Measurements from ENCODE around the gene CRY2. TPM values are rescaled to one million over a fixed set of nuclear protein-coding genes. Genes with fewer than 3 reads are reported as not detected.

CRY2 gene
- polyA plus RNA-seq, 1 donor (not counting 4 experiments of a cell fraction or from before 2014, with no cell fraction given), result 7.9 TPM

- H3K4me2 ChIP-seq (ENCODE audit: control insufficient read depth, extremely low read depth, insufficient read depth, low read depth, low read length), result no peak overlapping the region
- dilution Hi-C loops (cut with MboI; ENCODE audit: extremely low pct_ligation_motif_present, low sequenced_read_pairs), result no loop called here
- no peak overlapping the region for H3K9ac ChIP-seq (ENCODE audit: control insufficient read depth, extremely low read depth, insufficient read depth, low read length)
- H3K9me3 ChIP-seq (ENCODE audit: control insufficient read depth, low read depth, low read length), result no peaks in the 10 kb centered on the region
- H4K20me1 ChIP-seq (ENCODE audit: control insufficient read depth, extremely low read depth, insufficient read depth, low read length), result no peaks in the 10 kb centered on the region
- H3K36me3 ChIP-seq (ENCODE audit: control insufficient read depth in 2 of 2, extremely low read depth in 1 of 2, insufficient read depth in 2 of 2, low read length in 2 of 2), result peaks cover 24 to 28% of the 10 kb centered on the region in 2 experiments
- no peak for TF ChIP-seq CTCF (optimal IDR thresholded peaks at IDR 0.05 in 1 of 3, IDR thresholded peaks at IDR 0.05 in 1 of 3, conservative IDR thresholded peaks at IDR 0.05 in 1 of 3; ENCODE audit: extremely low read depth in 1 of 3, insufficient read depth in 2 of 3, low read length in 3 of 3)
- no peak for TF ChIP-seq EZH2 (IDR thresholded peaks at IDR 0.05; ENCODE audit: low read length)
- H3K4me1 ChIP-seq (ENCODE audit: control insufficient read depth, extremely low read depth, insufficient read depth, low read length), result peaks cover 8% of the 10 kb centered on the region
- H3K27ac ChIP-seq (ENCODE audit: control insufficient read depth, insufficient read depth, low read length), result no peak overlapping the region
- H3K4me3 ChIP-seq (ENCODE audit: control insufficient read depth in 2 of 3, extremely low read depth in 1 of 3, insufficient read depth in 2 of 3, low read depth in 1 of 3, low read length in 3 of 3), result no peak overlapping the region
- FAIRE-seq, result no peak
- no peaks in the 10 kb centered on the region for H3K9me1 ChIP-seq (ENCODE audit: control insufficient read depth, extremely low read depth, insufficient read depth, low read length)
- H3K27me3 ChIP-seq (ENCODE audit: control insufficient read depth, extremely low read depth, insufficient read depth, low read length), result no peaks in the 10 kb centered on the region
- no peak overlapping the region for H2AFZ ChIP-seq (ENCODE audit: control insufficient read depth, low read length)
- H3K79me2 ChIP-seq (ENCODE audit: control insufficient read depth, insufficient read depth, low read length), result peaks cover 23% of the 10 kb centered on the region
- no peak for DNase-seq (ENCODE audit: low read depth, low spot score)
Observed at GRCh38 chr11:45913514-45913913, 66.2 kb downstream of the CRY2 start.

GRCh38 chr11:45913942-45914635 lies 66.8 kb downstream of the CRY2 start:
- H3K36me3 ChIP-seq (ENCODE audit: control insufficient read depth in 2 of 2, extremely low read depth in 1 of 2, insufficient read depth in 2 of 2, low read length in 2 of 2), result peaks cover 24% of the 10 kb centered on the region in 2 experiments
- no peak overlapping the region for H2AFZ ChIP-seq (ENCODE audit: control insufficient read depth, low read length)
- no peak overlapping the region for H3K4me2 ChIP-seq (ENCODE audit: control insufficient read depth, extremely low read depth, insufficient read depth, low read depth, low read length)
- no peaks in the 10 kb centered on the region for H3K9me3 ChIP-seq (ENCODE audit: control insufficient read depth, low read depth, low read length)
- no peak overlapping the region for H3K27ac ChIP-seq (ENCODE audit: control insufficient read depth, insufficient read depth, low read length)
- no peak overlapping the region for H3K9ac ChIP-seq (ENCODE audit: control insufficient read depth, extremely low read depth, insufficient read depth, low read length)
- H3K4me1 ChIP-seq (ENCODE audit: control insufficient read depth, extremely low read depth, insufficient read depth, low read length), result peaks cover 8% of the 10 kb centered on the region
- H3K79me2 ChIP-seq (ENCODE audit: control insufficient read depth, insufficient read depth, low read length), result peaks cover 23% of the 10 kb centered on the region
- peaks cover under 1% of the 10 kb centered on the region for H3K9me1 ChIP-seq (ENCODE audit: control insufficient read depth, extremely low read depth, insufficient read depth, low read length)
- no peak overlapping the region for H3K4me3 ChIP-seq (ENCODE audit: control insufficient read depth in 2 of 3, extremely low read depth in 1 of 3, insufficient read depth in 2 of 3, low read depth in 1 of 3, low read length in 3 of 3)
- no peak for TF ChIP-seq CTCF (optimal IDR thresholded peaks at IDR 0.05 in 1 of 3, IDR thresholded peaks at IDR 0.05 in 1 of 3, conservative IDR thresholded peaks at IDR 0.05 in 1 of 3; ENCODE audit: extremely low read depth in 1 of 3, insufficient read depth in 2 of 3, low read length in 3 of 3)
- TF ChIP-seq EZH2 (IDR thresholded peaks at IDR 0.05; ENCODE audit: low read length), result no peak
- DNase-seq (ENCODE audit: low read depth, low spot score) (no peak), FAIRE-seq (no peak)
- H3K27me3 ChIP-seq (ENCODE audit: control insufficient read depth, extremely low read depth, insufficient read depth, low read length), result no peaks in the 10 kb centered on the region
- H4K20me1 ChIP-seq (ENCODE audit: control insufficient read depth, extremely low read depth, insufficient read depth, low read length), result no peaks in the 10 kb centered on the region
- dilution Hi-C loops (cut with MboI; ENCODE audit: extremely low pct_ligation_motif_present, low sequenced_read_pairs), result no loop called here
